H1 (cell line): Measurements from ENCODE around the gene CD72. TPM values are rescaled to one million over a fixed set of nuclear protein-coding genes. Genes with fewer than 3 reads are reported as not detected.
A peak's percentile ranks its signal among the peaks of the same experiment; 100 is the strongest.
"Not testable (repeated sequence)": the region's sequence is repeated elsewhere in the genome, so short reads cannot be mapped to it uniquely, and the experiment has no call there.

Source experiments
- CTCF ChIA-PET: fragments of 300-600 bp; sonication (Branson Sonifier 250); formaldehyde crosslinking; loops from one replicate; lab custom pipeline; 2021; ENCODE audit not compliant: partially characterized antibody; lab: Charles Lee
- POLR2A ChIA-PET: fragments of 300-600 bp; sonication (Branson Sonifier 250); formaldehyde crosslinking; loops from one replicate; lab custom pipeline; 2021; ENCODE audit warnings: inconsistent platforms; ENCODE audit not compliant: partially characterized antibody; lab: Charles Lee
- DNase-seq, 2 experiments: peaks; one replicate each; pipeline versions ENCODE4 v3.0.0 to v3.0.0-alpha.2; 2010 to 2022; ENCODE audit warnings: low spot score in 2 of 2, low read depth in 1 of 2, mixed read lengths in 1 of 2
- FAIRE-seq: peaks from 2 replicates; lab custom pipeline; 2011; peaks lifted over from hg19 to GRCh38; lab: Jason Lieb, UNC
- H2AFZ ChIP-seq: 2 replicates; pipeline ENCODE4 v1.8.1; 2012; ENCODE audit warnings: low read length, inconsistent platforms
- H2AK5ac ChIP-seq: 2 replicates; pipeline ENCODE4 v1.6.1; 2013; ENCODE audit warnings: low read depth, low read length
- H2BK120ac ChIP-seq: replicated peaks from 2 replicates; pipeline ENCODE3; 2013; ENCODE audit warnings: low read depth, low read length, inconsistent platforms
- H2BK12ac ChIP-seq: 2 replicates; pipeline ENCODE4 v1.6.1; 2013; ENCODE audit warnings: low read depth, low read length
- H2BK15ac ChIP-seq: 2 replicates; pipeline ENCODE4 v1.6.1; 2013; ENCODE audit warnings: low read length
- H2BK20ac ChIP-seq: 2 replicates; pipeline ENCODE4 v1.6.1; 2013; ENCODE audit warnings: low read length
- H2BK5ac ChIP-seq: 2 replicates; pipeline ENCODE4 v1.6.1; 2013; ENCODE audit warnings: low read depth, low read length
- H3K14ac ChIP-seq: 2 replicates; pipeline ENCODE4 v1.6.1; 2013; ENCODE audit warnings: inconsistent platforms; ENCODE audit not compliant: insufficient read length
- H3K18ac ChIP-seq: 2 replicates; pipeline ENCODE4 v1.6.1; 2013; ENCODE audit warnings: low read length; ENCODE audit errors: extremely low read depth
- H3K23ac ChIP-seq: 2 replicates; pipeline ENCODE4 v1.6.1; 2013; ENCODE audit warnings: inconsistent platforms; ENCODE audit not compliant: insufficient read length
- H3K23me2 ChIP-seq: 2 replicates; pipeline ENCODE4 v1.6.1; 2013; ENCODE audit warnings: low read depth, low read length
- H3K27ac ChIP-seq: 2 replicates; pipeline ENCODE4 v1.6.1; 2011; ENCODE audit warnings: low read depth, low read length, inconsistent platforms
- H3K27me3 ChIP-seq, 4 experiments: replicated peaks in 1 of 4; 1 replicate in 1 of 4; 2 replicates in 3 of 4; pipeline versions ENCODE4 v1.6.1 to v1.8.1; 2011 to 2013; ENCODE audit warnings: low read length in 3 of 4, mild to moderate bottlenecking in 3 of 4, inconsistent platforms in 2 of 4, mixed read lengths in 2 of 4, moderate library complexity in 1 of 4; ENCODE audit not compliant: control insufficient read depth in 3 of 4, insufficient read depth in 3 of 4; ENCODE audit errors: extremely low read depth in 1 of 4
- H3K36me3 ChIP-seq, 4 experiments: 2 replicates each; pipeline versions ENCODE4 v1.6.1 to v1.8.1; 2011 to 2013; ENCODE audit warnings: mild to moderate bottlenecking in 4 of 4, low read length in 3 of 4, moderate library complexity in 2 of 4, control low read depth in 1 of 4, inconsistent platforms in 1 of 4; ENCODE audit not compliant: insufficient read depth in 4 of 4, control insufficient read depth in 2 of 4
- H3K4ac ChIP-seq: replicated peaks from 2 replicates; pipeline ENCODE3; 2013; ENCODE audit warnings: low read length, low read depth, mixed read lengths, inconsistent platforms; ENCODE audit not compliant: insufficient read length
- H3K4me1 ChIP-seq, 4 experiments: replicated peaks in 1 of 4; 1 replicate in 1 of 4; 2 replicates in 3 of 4; pipeline versions ENCODE4 v1.6.1 to v1.8.1; 2011 to 2013; ENCODE audit warnings: low read length in 3 of 4, inconsistent platforms in 2 of 4, mixed read lengths in 1 of 4; ENCODE audit not compliant: insufficient read depth in 4 of 4, control insufficient read depth in 3 of 4
- H3K4me2 ChIP-seq, 2 experiments: 2 replicates each; pipeline versions ENCODE4 v1.6.1 to v1.8.1; 2011 to 2013; ENCODE audit warnings: low read depth in 2 of 2, low read length in 2 of 2, control low read depth in 1 of 2, inconsistent platforms in 1 of 2, mild to moderate bottlenecking in 1 of 2; ENCODE audit not compliant: insufficient read depth in 1 of 2
- H3K4me3 ChIP-seq, 4 experiments: fragments of 200-600, 300-600 bp in 1 of 4; sonication (generic), shearing (Covaris generic), sonication (Bioruptor Twin) in 1 of 4; 2 replicates each; pipeline versions ENCODE4 v1.5.1 to v1.8.1; 2011 to 2016; ENCODE audit warnings: low read length in 4 of 4, low read depth in 3 of 4, control low read depth in 2 of 4, inconsistent platforms in 2 of 4, mild to moderate bottlenecking in 2 of 4, mixed read lengths in 1 of 4, moderate library complexity in 1 of 4; ENCODE audit not compliant: insufficient read depth in 2 of 4; ENCODE audit errors: extremely low read depth in 1 of 4
- H3K56ac ChIP-seq: replicated peaks from 2 replicates; pipeline ENCODE3; 2013; ENCODE audit warnings: low read depth, mild to moderate bottlenecking, mixed read lengths, low read length, inconsistent platforms; ENCODE audit not compliant: insufficient read length
- H3K79me1 ChIP-seq: 2 replicates; pipeline ENCODE4 v1.6.1; 2013; ENCODE audit warnings: low read depth, low read length, control low read depth
- H3K79me2 ChIP-seq, 2 experiments: 2 replicates each; pipeline versions ENCODE4 v1.6.1 to v1.8.1; 2012 to 2013; ENCODE audit warnings: low read length in 2 of 2, mild to moderate bottlenecking in 2 of 2, inconsistent platforms in 1 of 2; ENCODE audit not compliant: insufficient read depth in 2 of 2, control insufficient read depth in 1 of 2
- H3K9ac ChIP-seq, 4 experiments: replicated peaks in 1 of 4; 1 replicate in 1 of 4; 2 replicates in 3 of 4; pipeline versions ENCODE4 v1.6.1 to v1.8.1; 2011 to 2013; ENCODE audit warnings: low read depth in 3 of 4, low read length in 3 of 4, control low read depth in 2 of 4, mild to moderate bottlenecking in 2 of 4, moderate library complexity in 2 of 4, inconsistent platforms in 1 of 4; ENCODE audit errors: extremely low read depth in 1 of 4
- H3K9me3 ChIP-seq, 2 experiments: 2 replicates each; pipeline versions ENCODE4 v1.6.1 to v1.8.1; 2012 to 2013; ENCODE audit warnings: mild to moderate bottlenecking in 2 of 2, moderate library complexity in 2 of 2, control low read depth in 1 of 2, inconsistent platforms in 1 of 2, low read depth in 1 of 2, low read length in 1 of 2, mixed read lengths in 1 of 2; ENCODE audit not compliant: insufficient read depth in 2 of 2
- H4K20me1 ChIP-seq, 2 experiments: replicated peaks in 1 of 2; 2 replicates each; pipeline versions ENCODE3 to v1.8.1; 2011 to 2013; ENCODE audit warnings: inconsistent platforms in 2 of 2, low read length in 2 of 2, mild to moderate bottlenecking in 1 of 2; ENCODE audit not compliant: insufficient read depth in 2 of 2, control insufficient read depth in 1 of 2
- H4K5ac ChIP-seq: 2 replicates; pipeline ENCODE4 v1.6.1; 2013; ENCODE audit warnings: low read length, low read depth, mixed read lengths, inconsistent platforms; ENCODE audit not compliant: insufficient read length
- H4K8ac ChIP-seq: 2 replicates; pipeline ENCODE4 v1.8.0; 2013; ENCODE audit warnings: mild to moderate bottlenecking, moderate library complexity, low read length, inconsistent platforms; ENCODE audit not compliant: insufficient read depth; ENCODE audit errors: extremely low read depth
- H4K91ac ChIP-seq: replicated peaks from 2 replicates; pipeline ENCODE3; 2013; ENCODE audit warnings: low read length, mixed read lengths, inconsistent platforms; ENCODE audit not compliant: insufficient read length
- TAF1 ChIP-seq: IDR thresholded peaks from 2 replicates; pipeline ENCODE4 v1.6.1; 2011; ENCODE audit warnings: mild to moderate bottlenecking, low read depth, low read length
- YY1 ChIP-seq: IDR thresholded peaks from 2 replicates; pipeline ENCODE4 v1.6.1; 2011; ENCODE audit warnings: low read depth, mild to moderate bottlenecking, low read length
- WGBS, 2 experiments: shearing (Covaris generic) in 1 of 2; methylation state at CpG; one replicate each; pipeline versions ENCODE4 v1.1.6 to v1.1.7; 2013 to 2015; ENCODE audit warnings: low lambda C conversion rate in 2 of 2, mixed read lengths in 2 of 2, inconsistent platforms in 1 of 2, low coverage in 1 of 2, missing lambda C conversion rate in 1 of 2; ENCODE audit not compliant: insufficient replicate concordance in 2 of 2, insufficient coverage in 1 of 2, insufficient read length in 1 of 2; ENCODE audit errors: extremely low coverage in 1 of 2, missing lambda C conversion rate in 1 of 2; 5-methylcytosine and 5-hydroxymethylcytosine counted together
- polyA plus RNA-seq, 7 experiments: library from polyadenylated mRNA; depleted of rRNA in 3 of 7; stranded (reverse) in 5 of 7; unstranded in 2 of 7; fragments of >200 nt in 5 of 7; fragments of 200-250 nt in 2 of 7; gene quantifications; 1 replicate in 5 of 7; 2 replicates in 1 of 7; 4 replicates in 1 of 7; pipeline versions ENCODE4 v1.2.1 to v1.2.3, GENCODE V29; 2011 to 2013; ENCODE audit warnings: missing spikeins in 2 of 7, mixed read lengths in 2 of 7
- total RNA-seq: library from RNA; stranded (reverse); fragmentation: NEBNext Ultra II Directional; extraction: Animal tissue kit (Norgen Biotek cat#: 25700); gene quantifications from 2 replicates; pipeline ENCODE4 v1.2.1, GENCODE V29; 2021

CD72 gene
- total and polyA plus RNA-seq, 2 of the 8 experiments (the other 6 are each of a cell fraction or from before 2014, with no cell fraction given) = 4.0 to 4.5 TPM

GRCh38 chr9:35645736-35646135 lies 27.5 kb upstream of the CD72 start:
- not testable (repeated sequence) for H3K79me2 ChIP-seq, H4K20me1 ChIP-seq, H3K79me1 ChIP-seq, H2AK5ac ChIP-seq, H3K9me3 ChIP-seq, H2AFZ ChIP-seq, H3K27ac ChIP-seq, H3K4ac ChIP-seq, H3K56ac ChIP-seq, H3K14ac ChIP-seq, H3K9ac ChIP-seq, H3K18ac ChIP-seq, H2BK120ac ChIP-seq, H3K36me3 ChIP-seq, DNase-seq, H3K23ac ChIP-seq, H4K91ac ChIP-seq, H3K27me3 ChIP-seq, H4K8ac ChIP-seq, FAIRE-seq, H2BK12ac ChIP-seq, H2BK15ac ChIP-seq, H2BK20ac ChIP-seq, H4K5ac ChIP-seq
- ChIA-PET POLR2A (interaction anchor here (0.6 to 6.2 kb wide), 10 partner anchors 11 to 171 kb away, joined by 3 to 53 read pairs (median 7); partner anchors contain the start of genes CCDC107, CREB3, RMRP and TLN1), CTCF (interaction anchor here (0.6 to 8.1 kb wide), 24 partner anchors 14 to 607 kb away, joined by 3 to 149 read pairs (median 4); partner anchors contain the start of genes ARHGEF39, CCDC107, RMRP and TPM2)
- H2BK5ac ChIP-seq = peak overlapping the region; percentile 16; the same call in 1 of the 2 replicates
- peak overlapping the region; percentile 56 to 79 (median 60) for H3K4me3 ChIP-seq
- TF ChIP-seq YY1 (peak; percentile 19; the same call in 1 of the 2 replicates), TAF1 (0 out of 2 replicates have a peak, but pooled peaks have one; percentile 8)
- peaks cover 0 to 12% (median 6%) of the 10 kb centered on the region in 4 experiments; a peak in 4 of 7 replicates for H3K4me1 ChIP-seq
- WGBS, 2 experiments = 26% methylated on average over 10 of the region's 10 CpGs; no CpG with 5 or more reads in 1 of the 2 experiments
- H3K4me2 ChIP-seq = peak overlapping the region; percentile 72 to 82
- peaks cover 10% of the 10 kb centered on the region; the same call in 1 of the 2 replicates for H3K23me2 ChIP-seq
